Lower lobe of right lung (tissue), 2 donors: ENCODE data around the gene ADGRB2. TPM values are rescaled to one million over a fixed set of nuclear protein-coding genes. Genes with fewer than 3 reads are reported as not detected.

Experiments
- ATAC-seq, 2 donors: fragments of 200-7000 bp; cut with Tn5 transposase; one replicate each; pipeline ENCODE4 v1.9.1; 2020 to 2022; ENCODE audit warnings: mild to moderate bottlenecking in 2 of 2, moderate library complexity in 2 of 2
- DNase-seq: peaks from one replicate; pipeline ENCODE4 v3.0.0-alpha.2; 2020
- H3K27ac ChIP-seq: fragments of 200-600 bp; one replicate; pipeline ENCODE4 v1.8.0; 2022
- H3K27me3 ChIP-seq: fragments of 200-600 bp; one replicate; pipeline ENCODE4 v1.8.0; 2022; ENCODE audit warnings: low read depth
- H3K36me3 ChIP-seq: fragments of 200-600 bp; one replicate; pipeline ENCODE4 v1.8.0; 2022; ENCODE audit warnings: mild to moderate bottlenecking
- H3K4me1 ChIP-seq: fragments of 200-600 bp; one replicate; pipeline ENCODE4 v1.8.0; 2022
- H3K4me3 ChIP-seq: fragments of 200-600 bp; one replicate; pipeline ENCODE4 v1.8.0; 2022; ENCODE audit warnings: mild to moderate bottlenecking
- H3K9me3 ChIP-seq: fragments of 200-600 bp; one replicate; pipeline ENCODE4 v1.8.0; 2022
- CTCF ChIP-seq: fragments of 200-600 bp; IDR thresholded peaks from one replicate; pipeline ENCODE4 v1.8.0; 2022; ENCODE audit warnings: antibody characterized with exemption, mild to moderate bottlenecking
- intact Hi-C: fragments of 100-400 bp; cut with DNase I; formaldehyde crosslinking; loops from one replicate; pipeline ENCODE4 v1.11.0; 2022
- total RNA-seq: library from RNA; stranded (reverse); fragmentation: NEBNext Ultra II Directional; extraction: Animal tissue kit (Norgen Biotek cat#: 25700); gene quantifications from one replicate; pipeline ENCODE4 v1.2.1, GENCODE V29; 2021
- donor health status: DM: no; HTN: yes; CAD: no; lungs with severe emphysema.

ADGRB2 gene
- total RNA-seq, 1 donor from 2014 or later = 1.1 TPM

- ATAC-seq (no peak), DNase-seq (no peak)
- Histone ChIP-seq H3K27me3 (peaks cover 16% of the 10 kb centered on the region), H3K4me1 (peaks cover 15% of the 10 kb centered on the region), H3K4me3 (no peak overlapping the region), H3K36me3 (no peaks in the 10 kb centered on the region), H3K9me3 (no peaks in the 10 kb centered on the region), H3K27ac (no peak overlapping the region)
- intact Hi-C loops = no loop called here
- TF ChIP-seq CTCF = no peak
These were observed 16.5 kb upstream of the ADGRB2 start for GRCh38 chr1:31780632-31781031.

- no peak overlapping the region for H3K4me3 ChIP-seq
- H3K4me1 ChIP-seq = peaks cover 15% of the 10 kb centered on the region
- H3K27ac ChIP-seq = no peak overlapping the region
- TF ChIP-seq CTCF = no peak
- H3K27me3 ChIP-seq = peaks cover 25% of the 10 kb centered on the region
- H3K36me3 ChIP-seq = no peaks in the 10 kb centered on the region
- intact Hi-C loops = no loop called here
- no peaks in the 10 kb centered on the region for H3K9me3 ChIP-seq
- DNase-seq = no peak
- ATAC-seq = no peak
These were observed 15.5 kb upstream of the ADGRB2 start for GRCh38 chr1:31779687-31780086.

GRCh38 chr1:31778763-31779488, 14.8 kb upstream of the ADGRB2 start:
- no peak for TF ChIP-seq CTCF
- ATAC-seq (no peak), DNase-seq (no peak)
- intact Hi-C loops = no loop called here
- H3K4me3 ChIP-seq = no peak overlapping the region
- peaks cover 15% of the 10 kb centered on the region for H3K4me1 ChIP-seq
- H3K27me3 ChIP-seq = peaks cover 33% of the 10 kb centered on the region
- no peaks in the 10 kb centered on the region for H3K9me3 ChIP-seq
- no peaks in the 10 kb centered on the region for H3K36me3 ChIP-seq
- H3K27ac ChIP-seq = no peak overlapping the region

- Histone ChIP-seq H3K27ac (no peak overlapping the region), H3K36me3 (no peaks in the 10 kb centered on the region), H3K4me1 (peaks cover 20% of the 10 kb centered on the region), H3K27me3 (peaks cover 57% of the 10 kb centered on the region), H3K4me3 (no peak overlapping the region), H3K9me3 (no peaks in the 10 kb centered on the region)
- no peak for DNase-seq
- intact Hi-C loops = no loop called here
- TF ChIP-seq CTCF = no peak
- no peak for ATAC-seq
These were observed 12.4 kb upstream of the ADGRB2 start for GRCh38 chr1:31776516-31776915.

GRCh38 chr1:31776032-31776431, 11.9 kb upstream of the ADGRB2 start:
- DNase-seq (no peak), ATAC-seq (no peak)
- Histone ChIP-seq H3K36me3 (no peaks in the 10 kb centered on the region), H3K27ac (no peak overlapping the region), H3K27me3 (peaks cover 60% of the 10 kb centered on the region), H3K4me1 (peaks cover 15% of the 10 kb centered on the region), H3K4me3 (no peak overlapping the region), H3K9me3 (no peaks in the 10 kb centered on the region)
- intact Hi-C loops = no loop called here
- TF ChIP-seq CTCF = no peak
